HEK293 (cell line): ENCODE data around the gene FAM193A.

Experiments
- CTCF ChIA-PET: fragments of 350-600 bp; formaldehyde crosslinking; extraction: SDS; loops from one replicate; lab custom pipeline; 2021; ENCODE audit warnings: antibody characterized with exemption; lab: Yijun Ruan, JAX
- POLR2A ChIA-PET: fragments of 300-600 bp; formaldehyde crosslinking; extraction: SDS; loops from one replicate; lab custom pipeline; 2020; ENCODE audit warnings: antibody characterized with exemption, inconsistent platforms; lab: Yijun Ruan, JAX
- H3K27ac ChIP-seq: fragments of 200-500 bp; sonication (Bioruptor generic); 2 replicates; pipeline ENCODE4 v1.5.1; 2014; ENCODE audit warnings: low read depth, low read length, control low read depth, inconsistent platforms; ENCODE audit errors: extremely low read depth
- H3K36me3 ChIP-seq, 2 experiments: fragments of 200-500 bp in 1 of 2; sonication (Bioruptor generic) in 1 of 2; 1 replicate in 1 of 2; 2 replicates in 1 of 2; pipeline ENCODE4 v1.5.1; 2014 to 2017; ENCODE audit warnings: inconsistent platforms in 2 of 2, low read length in 2 of 2; ENCODE audit not compliant: control insufficient read depth in 2 of 2, insufficient read depth in 1 of 2
- H3K4me1 ChIP-seq: fragments of 200-500 bp; sonication (Bioruptor generic); 2 replicates; pipeline ENCODE4 v1.5.1; 2014; ENCODE audit warnings: mild to moderate bottlenecking, low read length, inconsistent platforms; ENCODE audit not compliant: control insufficient read depth, insufficient read depth
- H3K4me3 ChIP-seq: 2 replicates; pipeline ENCODE4 v1.5.1; 2011; ENCODE audit warnings: low read depth, mild to moderate bottlenecking, control low read depth, low read length, moderate library complexity
- H3K9me3 ChIP-seq: fragments of 200-500 bp; sonication (Bioruptor generic); 2 replicates; pipeline ENCODE4 v1.5.1; 2014; ENCODE audit warnings: low read depth, low read length, inconsistent platforms; ENCODE audit not compliant: control insufficient read depth, insufficient read depth
- GLI2 ChIP-seq: fragments of 450-650 bp; formaldehyde crosslinking; IDR thresholded peaks from 2 replicates; pipeline ENCODE4; 2017; ENCODE audit warnings: missing biosample characterization, missing genetic modification characterization, low read depth, borderline replicate concordance
- GLIS1 ChIP-seq: fragments of 450-650 bp; formaldehyde crosslinking; IDR thresholded peaks from 2 replicates; pipeline ENCODE4 v1.5.1; 2016; ENCODE audit warnings: missing biosample characterization, missing genetic modification characterization
- KLF16 ChIP-seq: fragments of 450-650 bp; formaldehyde crosslinking; IDR thresholded peaks from 2 replicates; pipeline ENCODE4 v1.5.1; 2017; ENCODE audit warnings: missing biosample characterization, missing genetic modification characterization
- RBAK ChIP-seq: fragments of 450-650 bp; formaldehyde crosslinking; IDR thresholded peaks from 2 replicates; pipeline ENCODE4 v1.5.1; 2016; ENCODE audit warnings: missing biosample characterization, missing genetic modification characterization
- SP3 ChIP-seq: fragments of 450-650 bp; formaldehyde crosslinking; IDR thresholded peaks from 2 replicates; pipeline ENCODE4 v1.5.1; 2016; ENCODE audit warnings: missing biosample characterization, missing genetic modification characterization
- ZBTB17 ChIP-seq: fragments of 450-650 bp; formaldehyde crosslinking; IDR thresholded peaks from 2 replicates; pipeline ENCODE4 v1.5.1; 2016; ENCODE audit warnings: missing biosample characterization, missing genetic modification characterization
- ZBTB7A ChIP-seq: fragments of 450-650 bp; formaldehyde crosslinking; IDR thresholded peaks from 2 replicates; pipeline ENCODE4 v1.5.1; 2016; ENCODE audit warnings: low read depth, missing biosample characterization, missing genetic modification characterization
- ZNF221 ChIP-seq: fragments of 450-650 bp; formaldehyde crosslinking; IDR thresholded peaks from 2 replicates; pipeline ENCODE4 v1.5.1; 2017; ENCODE audit warnings: missing biosample characterization, missing genetic modification characterization, borderline replicate concordance
- ZNF239 ChIP-seq: fragments of 450-650 bp; formaldehyde crosslinking; IDR thresholded peaks from 2 replicates; pipeline ENCODE4 v1.5.1; 2016; ENCODE audit warnings: missing biosample characterization, missing genetic modification characterization
- ZNF274 ChIP-seq, 2 experiments: fragments of 200-500 bp in 1 of 2; fragments of 450-650 bp in 1 of 2; sonication (Bioruptor generic) in 1 of 2; formaldehyde crosslinking in 1 of 2; IDR thresholded peaks; 2 replicates each; pipeline versions ENCODE4 v1.5.1 to v1.6.1; 2014 to 2016; ENCODE audit warnings: borderline replicate concordance in 1 of 2, inconsistent platforms in 1 of 2, low read length in 1 of 2, missing biosample characterization in 1 of 2, missing genetic modification characterization in 1 of 2
- ZNF292 ChIP-seq: fragments of 450-650 bp; formaldehyde crosslinking; IDR thresholded peaks from 2 replicates; pipeline ENCODE4 v1.5.1; 2016; ENCODE audit warnings: low read depth, missing biosample characterization, missing genetic modification characterization, borderline replicate concordance
- ZNF555 ChIP-seq: fragments of 450-650 bp; formaldehyde crosslinking; conservative IDR thresholded peaks from 2 replicates; pipeline ENCODE4 v1.5.1; 2017; ENCODE audit warnings: missing biosample characterization, mild to moderate bottlenecking, missing genetic modification characterization, inconsistent platforms
- TF ChIP-seq, protein P1 (sequence below): fragments of 450-650 bp; formaldehyde crosslinking; optimal IDR thresholded peaks from 2 replicates; pipeline ENCODE3; 2016; ENCODE audit warnings: missing biosample characterization, mild to moderate bottlenecking, missing genetic modification characterization
- TF ChIP-seq, protein P2 (sequence below): fragments of 450-650 bp; formaldehyde crosslinking; IDR thresholded peaks from 2 replicates; pipeline ENCODE4 v1.5.1; 2017; ENCODE audit warnings: missing biosample characterization, mild to moderate bottlenecking, missing genetic modification characterization, moderate library complexity
- TF ChIP-seq, protein P3 (sequence below): fragments of 450-650 bp; formaldehyde crosslinking; IDR thresholded peaks from 2 replicates; pipeline ENCODE4 v1.5.1; 2016; ENCODE audit warnings: missing biosample characterization, missing genetic modification characterization, borderline replicate concordance

FAM193A gene

DNA sequence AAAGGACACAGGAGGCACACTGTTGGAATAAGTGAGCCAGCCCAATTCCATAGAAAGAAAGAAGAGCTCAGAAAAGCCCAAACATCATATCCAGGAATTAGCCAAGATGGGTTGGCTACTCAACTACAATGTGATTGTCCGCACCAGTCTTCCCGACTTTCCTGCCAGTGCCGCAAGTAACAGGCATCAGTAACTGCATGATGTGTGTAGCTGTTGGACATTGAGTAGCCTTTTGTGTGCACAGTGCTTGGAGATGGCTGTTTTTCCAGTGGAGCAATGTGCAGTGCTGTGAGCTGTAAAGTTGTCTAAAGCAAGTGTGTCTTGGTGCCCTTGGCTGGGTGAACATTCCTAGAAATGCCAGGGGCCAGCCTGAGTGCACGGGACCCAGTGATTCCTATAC, 29.2 kb upstream of the FAM193A start:
- peaks cover 6 to 81% of the 10 kb centered on the region in 2 experiments; a peak in 2 of 3 replicates for H3K36me3 ChIP-seq
- no peak overlapping the region for H3K4me3 ChIP-seq
- no peak overlapping the region for H3K27ac ChIP-seq
- no peaks in the 10 kb centered on the region for H3K9me3 ChIP-seq
- TF ChIP-seq, protein P1, sequence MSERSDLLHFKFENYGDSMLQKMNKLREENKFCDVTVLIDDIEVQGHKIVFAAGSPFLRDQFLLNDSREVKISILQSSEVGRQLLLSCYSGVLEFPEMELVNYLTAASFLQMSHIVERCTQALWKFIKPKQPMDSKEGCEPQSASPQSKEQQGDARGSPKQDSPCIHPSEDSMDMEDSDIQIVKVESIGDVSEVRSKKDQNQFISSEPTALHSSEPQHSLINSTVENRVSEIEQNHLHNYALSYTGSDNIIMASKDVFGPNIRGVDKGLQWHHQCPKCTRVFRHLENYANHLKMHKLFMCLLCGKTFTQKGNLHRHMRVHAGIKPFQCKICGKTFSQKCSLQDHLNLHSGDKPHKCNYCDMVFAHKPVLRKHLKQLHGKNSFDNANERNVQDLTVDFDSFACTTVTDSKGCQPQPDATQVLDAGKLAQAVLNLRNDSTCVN (tag by site-specific recombination), result no peak
- TF ChIP-seq GLI2 (tag by site-specific recombination) (no peak), ZNF239 (no peak), ZBTB17 (tag by site-specific recombination) (no peak), ZNF274 (IDR thresholded peaks at IDR 0.05; ENCODE audit: low read length) (no peak), ZNF274 (tag by site-specific recombination; IDR thresholded peaks at IDR 0.05; ENCODE audit: borderline replicate concordance) (no peak), SP3 (tag by site-specific recombination) (no peak), ZNF221 (tag by site-specific recombination) (no peak)
- TF ChIP-seq, protein P2, sequence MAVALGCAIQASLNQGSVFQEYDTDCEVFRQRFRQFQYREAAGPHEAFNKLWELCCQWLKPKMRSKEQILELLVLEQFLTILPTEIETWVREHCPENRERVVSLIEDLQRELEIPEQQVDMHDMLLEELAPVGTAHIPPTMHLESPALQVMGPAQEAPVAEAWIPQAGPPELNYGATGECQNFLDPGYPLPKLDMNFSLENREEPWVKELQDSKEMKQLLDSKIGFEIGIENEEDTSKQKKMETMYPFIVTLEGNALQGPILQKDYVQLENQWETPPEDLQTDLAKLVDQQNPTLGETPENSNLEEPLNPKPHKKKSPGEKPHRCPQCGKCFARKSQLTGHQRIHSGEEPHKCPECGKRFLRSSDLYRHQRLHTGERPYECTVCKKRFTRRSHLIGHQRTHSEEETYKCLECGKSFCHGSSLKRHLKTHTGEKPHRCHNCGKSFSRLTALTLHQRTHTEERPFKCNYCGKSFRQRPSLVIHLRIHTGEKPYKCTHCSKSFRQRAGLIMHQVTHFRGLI (tag by site-specific recombination), result no peak
- H3K4me1 ChIP-seq, result no peaks in the 10 kb centered on the region
- ChIA-PET POLR2A (interaction anchor here (1.1 kb wide), 1 partner anchor 29 kb away, joined by 3 read pairs; no protein-coding TSS in a partner anchor), CTCF (no interaction called here)

DNA sequence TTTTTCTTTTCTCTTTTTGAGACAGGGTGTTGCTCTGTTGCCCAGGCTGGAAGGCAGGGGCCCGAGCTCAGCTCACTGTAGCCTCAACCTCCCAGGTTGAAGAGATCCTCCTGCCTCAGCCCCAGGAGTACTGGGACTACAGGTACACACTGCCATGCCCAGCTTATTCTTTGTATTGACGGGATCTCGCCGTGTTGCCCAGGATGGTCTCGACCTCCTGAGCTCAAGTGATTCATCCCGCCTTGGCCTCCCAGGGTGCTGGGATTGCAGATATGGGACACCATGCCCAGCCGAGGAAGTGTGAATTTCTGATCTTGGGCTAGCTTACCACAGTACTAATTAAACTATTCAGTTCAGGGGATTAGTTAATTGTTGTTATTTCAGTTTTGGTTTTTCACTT, 28.6 kb upstream of the FAM193A start:
- Histone ChIP-seq H3K4me3 (no peak overlapping the region), H3K36me3 (peaks cover 6 to 84% of the 10 kb centered on the region in 2 experiments; a peak in 2 of 3 replicates), H3K9me3 (no peaks in the 10 kb centered on the region), H3K4me1 (no peaks in the 10 kb centered on the region), H3K27ac (no peak overlapping the region)
- ChIA-PET CTCF (interaction anchor here (0.6 kb wide), 3 partner anchors 64 to 444 kb away, joined by 3 to 6 read pairs (median 5); no protein-coding TSS in a partner anchor), POLR2A (no interaction called here)
- TF ChIP-seq GLIS1 (tag by site-specific recombination), result peak; percentile 73
- no peak for TF ChIP-seq ZBTB7A

DNA sequence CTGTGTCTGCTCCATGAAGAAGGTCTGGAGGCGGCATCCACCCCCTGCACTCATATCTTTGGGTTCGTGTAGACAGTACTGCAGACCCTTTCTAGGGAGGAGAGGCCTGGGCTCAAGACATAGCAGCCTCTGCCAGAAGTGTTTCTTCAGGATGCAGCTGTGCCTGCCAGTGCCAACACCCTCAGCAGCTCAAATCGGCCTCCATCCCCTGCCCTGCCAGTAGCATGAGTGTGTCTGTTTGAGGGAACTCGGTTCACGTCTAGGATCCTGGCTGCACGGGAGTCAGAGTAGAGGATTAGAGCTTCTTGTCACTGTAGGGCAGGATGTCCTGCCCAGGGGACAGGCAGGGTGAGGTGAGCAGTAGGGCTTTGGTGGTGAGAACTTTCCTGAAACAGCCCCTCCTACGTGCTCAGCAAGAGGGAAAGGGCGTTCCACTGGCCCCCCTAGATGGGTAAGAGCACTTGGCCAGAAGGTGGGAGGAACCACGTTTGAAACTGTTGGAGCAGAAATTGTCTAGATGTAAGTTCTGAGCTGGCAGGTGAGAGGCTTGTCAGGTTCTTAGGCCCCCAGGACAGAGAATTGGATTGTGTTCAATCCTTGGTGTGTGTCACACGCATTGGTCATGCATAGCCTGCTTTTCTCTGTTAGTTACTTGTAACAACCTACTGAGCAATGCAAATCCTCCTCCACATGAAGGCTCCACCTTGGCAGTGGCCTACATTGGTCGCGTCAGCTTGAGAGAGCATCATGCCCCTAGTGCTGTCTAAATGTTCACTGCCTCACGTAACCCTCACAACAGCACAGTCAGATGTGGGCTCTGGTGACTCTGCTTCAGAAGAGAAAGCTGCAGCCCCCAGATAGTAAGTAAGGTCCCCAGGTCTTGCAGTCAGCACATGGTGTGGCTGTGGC, 25.8 kb upstream of the FAM193A start:
- no peak overlapping the region for H3K4me3 ChIP-seq
- no peaks in the 10 kb centered on the region for H3K4me1 ChIP-seq
- ChIA-PET CTCF (no interaction called here), POLR2A (no interaction called here)
- peaks cover 6 to 93% of the 10 kb centered on the region in 2 experiments; a peak in 2 of 3 replicates for H3K36me3 ChIP-seq
- TF ChIP-seq, protein P3, sequence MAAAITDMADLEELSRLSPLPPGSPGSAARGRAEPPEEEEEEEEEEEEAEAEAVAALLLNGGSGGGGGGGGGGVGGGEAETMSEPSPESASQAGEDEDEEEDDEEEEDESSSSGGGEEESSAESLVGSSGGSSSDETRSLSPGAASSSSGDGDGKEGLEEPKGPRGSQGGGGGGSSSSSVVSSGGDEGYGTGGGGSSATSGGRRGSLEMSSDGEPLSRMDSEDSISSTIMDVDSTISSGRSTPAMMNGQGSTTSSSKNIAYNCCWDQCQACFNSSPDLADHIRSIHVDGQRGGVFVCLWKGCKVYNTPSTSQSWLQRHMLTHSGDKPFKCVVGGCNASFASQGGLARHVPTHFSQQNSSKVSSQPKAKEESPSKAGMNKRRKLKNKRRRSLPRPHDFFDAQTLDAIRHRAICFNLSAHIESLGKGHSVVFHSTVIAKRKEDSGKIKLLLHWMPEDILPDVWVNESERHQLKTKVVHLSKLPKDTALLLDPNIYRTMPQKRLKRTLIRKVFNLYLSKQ, result no peak
- TF ChIP-seq RBAK (tag by site-specific recombination), result no peak
- TF ChIP-seq KLF16 (tag by site-specific recombination), result no peak
- TF ChIP-seq ZNF555 (tag by site-specific recombination), result no peak
- no peak for TF ChIP-seq ZNF292 (tag by site-specific recombination)
- H3K27ac ChIP-seq, result no peak overlapping the region
- H3K9me3 ChIP-seq, result no peaks in the 10 kb centered on the region
